Activated CD8-positive, alpha-beta memory T cell treated with anti-CD3 and anti-CD28 coated beads, Interleukin-2, amount 50 U/mL, for 24 hours (primary cell): Measurements from ENCODE around the gene MYL5.
"Not testable (repeated sequence)": the region's sequence is repeated elsewhere in the genome, so short reads cannot be mapped to it uniquely, and the experiment has no call there.

Source experiments
- DNase-seq: peaks from one replicate; pipeline ENCODE4 v3.0.0-alpha.2; 2020; ENCODE audit errors: extremely low read depth

MYL5 gene

DNA sequence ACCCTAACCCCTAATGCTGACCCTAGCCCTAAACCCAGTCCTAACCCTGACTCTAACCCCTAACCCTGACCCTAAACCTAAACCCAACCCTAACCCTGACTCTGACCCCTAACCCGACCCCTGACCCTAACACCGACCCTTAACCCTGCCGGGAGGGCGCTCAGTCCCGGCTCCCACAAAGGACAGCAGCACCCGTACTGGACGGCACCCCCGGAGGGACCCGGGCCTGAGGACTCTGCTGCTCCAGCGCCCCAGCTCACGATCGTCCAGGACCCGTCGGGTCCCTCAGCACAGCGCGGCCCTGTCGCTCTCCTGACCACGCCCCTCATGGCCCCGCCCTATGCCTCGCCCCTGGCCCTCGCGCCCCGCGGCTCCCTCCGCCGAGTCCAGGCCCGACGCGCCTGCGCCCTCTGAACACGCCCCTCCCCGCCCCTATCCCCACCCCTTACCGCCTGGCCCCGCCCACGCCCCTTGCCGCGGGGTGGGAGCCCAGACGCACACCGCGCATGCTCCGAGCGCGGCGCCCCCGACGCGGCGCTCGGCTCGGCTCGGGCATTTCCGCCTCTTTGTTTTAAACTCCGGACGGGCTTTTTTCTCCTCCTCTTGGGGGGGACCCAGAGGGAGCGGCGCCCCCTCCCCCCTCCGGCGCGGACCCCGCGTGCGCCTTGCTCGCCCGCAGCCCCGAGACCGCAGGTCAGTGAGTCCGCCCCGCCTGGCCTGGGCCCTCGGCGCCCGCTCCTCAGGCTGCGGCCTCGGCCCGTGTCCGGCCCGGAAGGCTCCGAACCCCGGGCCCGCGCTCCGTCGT lies 31.1 kb downstream of the MYL5 start, which contains the start of gene PCGF3:
Gene PCGF3 (plus strand): TSS at position 555 of the 805 bp plus-strand sequence. CDS start 27,849 bp downstream, outside the sequence.
- peak; percentile 90 for DNase-seq

DNA sequence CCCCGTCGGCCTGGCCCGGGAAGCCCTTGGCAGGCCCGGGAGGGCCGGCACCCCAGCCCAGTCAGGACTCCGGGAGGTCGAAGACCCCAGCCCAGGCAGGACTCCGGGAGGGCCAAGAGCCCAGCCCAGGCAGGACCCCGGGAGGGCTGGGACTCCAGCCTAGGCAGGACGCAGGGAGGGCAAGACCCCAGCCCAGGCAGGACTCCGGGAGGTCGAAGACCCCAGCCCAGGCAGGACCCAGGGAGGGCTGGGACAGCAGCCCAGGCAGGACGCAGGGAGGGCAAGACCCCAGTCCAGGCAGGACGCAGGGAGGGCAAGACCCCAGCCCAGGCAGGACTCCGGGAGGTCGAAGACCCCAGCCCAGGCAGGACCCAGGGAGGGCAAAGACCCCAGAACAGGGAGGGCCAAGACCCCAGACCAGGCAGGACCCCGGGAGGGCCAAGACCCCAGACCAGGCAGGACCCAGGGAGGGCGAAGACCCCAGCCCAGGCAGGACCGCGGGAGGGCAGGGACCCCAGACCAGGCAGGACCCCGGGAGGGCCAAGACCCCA lies 31.8 kb downstream of the MYL5 start:
- not testable (repeated sequence) for DNase-seq

DNA sequence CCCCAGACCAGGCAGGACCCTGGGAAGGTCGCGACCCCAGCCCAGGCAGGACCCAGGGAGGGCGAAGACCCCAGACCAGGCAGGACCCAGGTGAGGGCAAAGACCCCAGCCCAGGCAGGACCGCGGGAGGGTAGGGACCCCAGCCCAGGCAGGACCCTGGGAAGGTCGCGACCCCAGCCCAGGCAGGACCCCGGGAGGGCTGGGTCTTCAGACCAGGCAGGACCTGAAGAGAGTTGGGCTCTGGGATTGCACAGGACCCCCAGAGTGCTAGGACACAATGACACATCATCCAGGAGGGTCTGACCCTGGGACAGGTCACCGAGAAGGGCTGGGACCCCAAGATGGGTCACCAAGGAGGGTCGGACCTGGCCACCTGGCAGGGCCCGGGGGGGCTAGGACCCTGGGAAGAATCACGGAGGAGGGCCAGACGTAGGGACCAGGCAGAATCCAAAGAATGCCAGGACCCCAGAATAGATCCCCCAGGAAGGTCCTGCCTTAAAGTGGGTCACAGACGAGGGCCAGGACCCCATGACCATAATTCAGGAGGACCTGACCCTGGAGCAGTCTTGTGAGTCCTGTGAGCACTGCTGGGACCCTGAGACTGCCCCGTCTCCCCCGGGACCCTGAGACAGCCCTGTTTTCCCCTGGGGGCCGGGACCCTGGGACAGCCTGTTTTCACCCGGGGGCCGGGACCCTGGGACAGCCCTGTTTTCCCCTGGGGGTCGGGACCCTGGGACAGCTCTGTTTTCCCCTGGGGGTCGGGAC lies 32.7 kb downstream of the MYL5 start:
- DNase-seq = no peak

DNA sequence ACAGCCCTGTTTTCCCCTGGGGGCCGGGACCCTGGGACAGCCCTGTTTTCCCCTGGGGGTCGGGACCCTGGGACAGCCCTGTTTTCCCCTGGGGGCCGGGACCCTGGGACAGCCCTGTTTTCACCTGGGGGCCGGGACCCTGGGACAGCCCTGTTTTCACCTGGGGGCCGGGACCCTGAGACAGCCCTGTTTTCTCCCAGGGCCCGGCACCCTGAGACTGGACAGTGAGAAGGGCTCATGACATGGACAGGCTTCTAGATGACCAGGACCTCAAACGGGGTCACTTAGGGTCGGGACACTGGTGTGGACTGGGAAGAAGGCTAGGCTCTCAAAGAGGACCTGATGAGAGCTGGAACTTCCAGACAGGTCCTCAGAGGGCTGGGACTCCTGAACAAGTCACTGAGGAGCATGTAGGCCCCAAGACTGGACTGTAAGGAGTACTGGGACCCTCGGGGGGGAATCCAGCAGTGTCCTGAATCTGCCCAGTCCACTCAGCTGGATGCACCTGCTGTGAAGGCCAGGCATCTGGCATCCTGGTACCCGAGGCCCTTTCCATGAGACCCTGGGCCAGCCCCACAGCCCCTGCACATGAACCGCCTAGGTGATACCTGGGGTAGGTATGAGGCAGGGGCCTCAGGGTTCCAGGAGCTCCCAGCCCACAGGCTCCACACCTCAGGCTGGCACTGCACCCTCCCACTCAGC lies 33.7 kb downstream of the MYL5 start:
- DNase-seq = no peak

DNA sequence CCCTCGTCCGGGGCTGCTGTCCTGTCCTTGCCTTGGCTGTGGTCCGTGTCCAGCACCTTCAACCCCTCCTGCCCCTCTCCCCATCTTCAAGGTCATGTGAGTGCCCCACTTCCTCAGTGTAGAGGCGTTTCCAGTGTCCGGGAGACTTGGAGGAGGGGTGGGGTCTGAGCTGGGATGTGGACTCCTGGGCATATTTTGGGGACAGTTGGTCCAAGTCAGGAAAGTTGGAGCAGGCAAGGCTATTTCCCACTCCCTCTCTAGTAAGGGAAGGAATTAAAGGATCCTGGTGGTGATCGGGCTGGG lies 34.2 kb downstream of the MYL5 start:
- no peak for DNase-seq

DNA sequence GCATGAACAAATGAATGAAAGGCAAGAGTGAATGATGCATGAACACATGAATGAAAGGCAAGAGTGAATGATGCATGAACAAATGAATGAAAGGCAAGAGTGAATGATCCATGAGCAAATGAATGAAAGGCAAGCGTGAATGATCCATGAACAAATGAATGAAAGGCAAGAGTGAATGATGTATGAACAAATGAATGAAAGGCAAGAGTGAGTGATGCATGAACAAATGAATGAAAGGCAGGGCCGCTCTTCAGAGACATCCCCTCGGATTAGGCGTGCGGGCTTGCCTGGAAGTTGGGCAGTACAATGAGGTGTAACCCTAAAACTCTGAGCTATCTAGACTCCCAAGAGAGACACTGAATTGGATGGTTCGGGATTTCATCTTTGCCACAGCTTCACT lies 35.0 kb downstream of the MYL5 start:
- no peak for DNase-seq

DNA sequence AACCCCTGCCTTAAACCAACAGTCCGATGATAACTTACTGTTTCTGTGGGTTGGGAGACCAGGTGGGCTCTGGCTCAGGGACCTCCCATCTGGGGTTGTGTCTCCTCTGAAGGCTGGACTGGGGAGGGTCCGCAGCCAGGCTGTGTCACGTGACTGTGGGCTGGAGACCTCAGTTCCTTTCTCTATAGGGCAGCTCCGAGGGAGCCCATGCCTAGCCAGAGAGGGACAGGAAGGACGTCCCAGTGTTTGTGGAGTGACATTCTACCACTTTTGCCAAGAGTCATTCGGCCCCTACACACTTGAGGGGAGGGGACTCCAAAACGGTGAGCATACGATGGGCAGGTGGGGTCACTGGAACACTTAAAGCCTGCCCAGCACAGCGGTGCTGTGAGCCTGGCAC lies 35.8 kb downstream of the MYL5 start:
- DNase-seq = no peak

DNA sequence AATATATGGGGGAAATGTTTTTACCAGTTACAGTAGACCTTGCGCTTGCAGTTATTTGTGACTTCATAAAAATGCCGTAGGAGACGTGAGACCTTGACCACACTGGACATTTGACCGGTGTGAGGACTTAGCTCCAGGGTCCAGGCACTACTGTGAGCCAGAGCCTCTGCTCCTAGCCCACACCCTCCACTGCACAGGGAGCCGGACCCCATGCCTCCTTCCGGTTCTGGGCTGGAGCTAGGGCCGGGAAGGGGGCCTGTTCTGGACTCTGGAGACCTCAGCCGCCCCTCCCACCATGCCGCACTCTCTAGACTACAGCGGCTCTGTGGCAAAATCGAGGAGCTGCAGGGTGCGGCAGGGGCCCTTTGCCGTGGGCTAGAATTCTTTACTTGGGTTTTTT lies 36.6 kb downstream of the MYL5 start:
- DNase-seq = no peak

DNA sequence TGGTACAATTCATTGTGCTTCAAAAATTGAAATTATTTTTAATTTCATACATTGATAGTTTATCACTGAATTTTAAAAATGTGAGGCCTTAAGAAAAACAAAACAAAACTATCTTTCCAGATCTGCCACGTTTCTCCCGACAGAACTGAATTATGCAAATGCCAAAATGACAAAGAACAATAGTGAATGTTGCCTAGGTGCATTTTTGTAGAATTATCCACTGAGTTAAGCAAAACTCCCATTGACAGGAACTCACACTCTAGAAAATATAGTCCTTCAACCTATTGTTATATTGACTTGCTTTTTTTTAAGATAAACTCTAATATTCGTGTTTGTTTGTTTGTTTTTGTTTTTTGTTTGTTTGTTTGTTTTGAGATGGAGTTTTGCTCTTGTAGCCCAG lies 37.8 kb downstream of the MYL5 start:
- no peak for DNase-seq

DNA sequence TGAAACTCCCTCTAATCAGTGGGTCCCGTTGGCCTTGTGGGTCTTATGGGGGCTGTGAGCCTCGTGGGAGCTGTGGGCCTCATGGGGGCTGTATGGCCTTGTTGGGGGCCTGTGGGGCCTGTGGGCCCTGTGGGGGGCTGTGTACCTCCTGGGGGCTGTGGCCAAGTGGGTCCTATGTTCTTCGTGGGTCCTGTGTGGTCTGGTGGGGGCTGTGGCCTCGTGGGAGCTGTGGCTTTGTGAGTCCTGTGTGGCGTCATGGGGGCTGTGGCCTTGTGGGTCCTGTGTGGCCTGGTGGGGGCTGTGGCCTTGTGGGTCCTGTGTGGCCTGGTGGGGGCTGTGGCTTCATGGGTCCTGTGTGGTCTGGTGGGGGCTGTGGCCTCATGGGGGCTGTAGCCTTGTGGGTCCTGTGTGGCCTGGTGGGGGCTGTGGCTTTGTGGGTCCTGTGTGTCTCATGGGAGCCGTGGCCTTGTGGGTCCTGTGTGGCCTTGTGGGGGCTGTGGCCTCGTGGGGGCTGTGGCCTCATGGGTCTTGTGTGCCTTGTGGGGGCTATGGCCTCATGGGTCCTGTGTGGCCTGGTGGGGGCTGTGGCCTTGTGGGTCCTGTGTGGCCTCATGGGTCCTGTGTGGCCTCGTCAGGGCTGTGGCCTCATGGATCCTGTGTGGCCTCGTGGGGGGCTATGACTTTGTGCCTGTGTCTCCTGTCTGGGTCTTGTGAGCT lies 38.7 kb downstream of the MYL5 start:
- no peak for DNase-seq

DNA sequence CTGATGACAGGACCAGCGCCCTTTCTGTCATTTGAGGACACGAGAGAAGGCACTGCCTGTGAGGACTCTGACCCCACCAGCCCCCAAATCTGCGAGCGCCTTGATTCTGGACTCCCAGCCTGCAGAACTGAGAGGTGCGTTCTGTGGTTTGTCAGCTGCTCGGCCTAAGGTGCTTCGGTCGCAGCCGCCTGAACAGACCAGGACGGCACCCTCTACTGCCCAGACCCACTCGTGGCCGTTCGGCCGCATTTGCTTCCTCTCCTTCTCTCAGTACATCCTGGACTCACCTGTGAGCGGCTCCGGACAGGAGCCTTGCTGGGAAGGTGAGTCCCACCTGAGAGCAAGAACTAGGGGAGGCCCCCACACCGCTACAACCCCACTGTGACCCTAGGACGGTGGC lies 39.7 kb downstream of the MYL5 start:
- no peak for DNase-seq

DNA sequence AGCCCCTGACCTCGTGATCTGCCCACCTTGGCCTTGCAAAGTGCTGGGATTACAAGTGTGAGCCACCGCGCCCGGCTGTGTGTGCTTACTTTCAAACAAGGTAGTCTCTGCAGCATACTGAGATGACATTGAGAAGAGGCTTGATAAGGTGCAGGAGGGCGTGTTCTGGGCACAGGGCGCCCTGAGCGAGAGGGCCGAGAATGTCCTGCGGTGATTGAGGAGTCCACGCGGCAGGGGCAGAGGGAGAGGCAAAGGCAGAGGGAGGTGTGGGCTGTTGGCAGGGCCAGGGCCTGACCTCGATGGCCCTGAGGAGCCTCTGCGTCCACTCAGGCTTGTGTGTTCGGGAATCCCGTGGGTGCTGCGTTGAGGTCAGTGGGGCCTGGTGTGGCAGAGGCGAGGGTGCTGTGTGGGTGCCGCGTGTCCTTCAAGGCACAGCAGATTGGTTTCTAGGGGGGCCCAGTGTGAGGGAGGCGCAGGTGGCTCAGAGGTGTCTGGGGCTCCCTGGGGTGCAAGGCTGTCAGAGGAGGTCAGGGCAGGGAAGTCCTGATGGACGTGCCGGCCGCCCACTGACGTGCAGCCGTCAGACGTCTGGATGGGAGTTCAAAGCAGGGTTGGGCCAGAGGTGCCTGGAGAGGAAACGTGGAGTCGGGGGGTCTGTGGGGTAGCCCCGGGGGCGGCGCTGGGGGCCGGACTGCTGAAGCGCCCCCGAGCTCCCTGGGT lies 43.4 kb downstream of the MYL5 start:
- DNase-seq = no peak

DNA sequence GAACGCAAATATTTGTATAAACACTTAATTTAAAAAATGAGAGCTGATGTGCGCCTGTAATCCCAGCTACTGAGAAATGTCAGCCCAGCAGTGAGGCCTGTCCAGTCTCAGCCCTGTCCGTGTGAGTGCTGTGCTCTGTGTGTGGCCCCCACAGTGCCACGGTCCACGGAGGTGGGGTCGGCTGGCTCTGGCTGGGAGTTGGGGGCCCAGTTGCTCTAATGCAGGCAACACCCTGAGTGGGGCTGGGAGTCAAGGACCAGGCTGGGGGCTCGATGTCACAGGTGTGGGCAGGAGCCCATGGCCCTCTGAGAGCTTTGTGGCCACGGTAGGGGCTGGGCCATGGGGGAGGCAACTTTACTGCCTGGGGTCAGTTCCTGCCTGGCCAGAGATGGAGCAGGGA lies 44.1 kb downstream of the MYL5 start:
- no peak for DNase-seq

DNA sequence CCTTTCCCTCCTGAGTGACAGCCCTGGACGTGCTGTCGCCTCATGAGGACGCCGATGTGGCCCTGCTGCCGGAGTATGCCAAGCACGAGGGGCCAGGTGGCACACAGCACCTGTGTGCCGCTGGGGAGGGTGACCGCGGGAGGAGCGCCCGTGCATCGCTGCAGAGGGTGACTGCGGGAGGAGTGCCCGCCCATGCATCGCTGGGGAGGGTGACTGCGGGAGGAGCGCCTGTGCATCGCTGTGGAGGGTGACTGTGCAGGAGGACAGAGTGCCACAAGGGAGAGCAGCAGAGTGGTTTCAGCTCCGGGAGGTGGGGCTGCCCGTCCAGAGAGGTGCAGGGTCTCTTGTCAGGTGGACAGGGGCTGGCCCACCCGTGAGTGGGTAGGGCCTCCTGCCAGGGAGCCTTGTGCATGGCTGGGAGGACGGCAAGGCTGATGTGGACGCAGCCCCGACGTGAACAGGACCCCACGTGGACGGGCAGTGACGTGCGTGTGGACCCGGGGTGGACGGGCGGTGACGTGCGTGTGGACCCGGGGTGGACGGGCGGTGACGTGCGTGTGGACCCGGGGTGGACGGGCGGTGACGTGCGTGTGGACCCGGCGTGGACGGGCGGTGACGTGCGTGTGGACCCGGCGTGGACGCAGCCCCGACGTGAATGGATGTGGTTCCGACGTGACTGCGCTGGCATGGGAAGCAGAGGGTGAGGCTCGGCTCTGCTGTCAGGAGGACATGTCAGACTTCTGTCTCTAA lies 45.9 kb downstream of the MYL5 start:
- no peak for DNase-seq

DNA sequence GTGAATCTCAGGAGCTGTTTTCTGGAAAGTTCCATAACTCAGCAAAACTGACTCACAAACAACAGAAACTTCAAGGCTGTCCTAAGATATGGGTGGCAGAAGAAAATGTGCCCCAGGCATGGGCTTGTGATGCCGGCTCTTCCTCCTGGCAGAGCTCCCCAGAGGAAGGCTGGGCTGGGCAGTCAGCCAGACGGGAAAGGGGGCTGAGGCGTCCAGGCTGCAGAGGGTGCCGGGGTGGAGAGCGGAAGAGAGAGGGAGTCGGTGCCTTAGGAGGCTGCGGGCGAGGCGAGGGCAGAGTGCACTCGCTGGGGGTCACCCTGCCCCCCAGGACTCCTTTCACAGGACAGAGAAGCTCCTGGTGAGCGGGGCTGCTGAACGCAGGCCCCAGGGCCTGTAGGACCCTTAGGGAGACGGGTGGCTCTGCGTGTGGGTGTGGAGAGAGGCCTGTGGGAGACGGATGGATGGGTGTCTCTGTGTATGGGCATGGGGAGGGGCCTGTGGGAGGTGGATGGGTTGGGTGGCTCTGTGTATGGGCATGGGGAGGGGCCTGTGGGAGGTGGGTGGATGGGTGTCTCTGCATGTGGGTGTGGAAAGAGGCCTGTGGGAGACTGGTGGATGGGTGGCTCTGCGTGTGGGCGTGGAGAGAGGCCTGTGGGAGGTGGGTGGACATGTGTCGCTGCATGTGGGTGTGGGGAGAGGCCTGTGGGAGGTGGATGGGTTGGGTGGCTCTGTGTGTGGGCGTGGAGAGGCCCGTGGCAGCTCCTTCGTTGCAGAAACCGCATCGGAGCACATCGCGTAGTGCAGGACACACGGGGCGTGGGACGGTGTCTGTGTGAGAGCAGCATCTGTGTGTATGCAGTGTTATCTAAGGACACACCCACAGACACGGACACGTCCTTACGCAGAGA lies 47.2 kb downstream of the MYL5 start:
- no peak for DNase-seq

DNA sequence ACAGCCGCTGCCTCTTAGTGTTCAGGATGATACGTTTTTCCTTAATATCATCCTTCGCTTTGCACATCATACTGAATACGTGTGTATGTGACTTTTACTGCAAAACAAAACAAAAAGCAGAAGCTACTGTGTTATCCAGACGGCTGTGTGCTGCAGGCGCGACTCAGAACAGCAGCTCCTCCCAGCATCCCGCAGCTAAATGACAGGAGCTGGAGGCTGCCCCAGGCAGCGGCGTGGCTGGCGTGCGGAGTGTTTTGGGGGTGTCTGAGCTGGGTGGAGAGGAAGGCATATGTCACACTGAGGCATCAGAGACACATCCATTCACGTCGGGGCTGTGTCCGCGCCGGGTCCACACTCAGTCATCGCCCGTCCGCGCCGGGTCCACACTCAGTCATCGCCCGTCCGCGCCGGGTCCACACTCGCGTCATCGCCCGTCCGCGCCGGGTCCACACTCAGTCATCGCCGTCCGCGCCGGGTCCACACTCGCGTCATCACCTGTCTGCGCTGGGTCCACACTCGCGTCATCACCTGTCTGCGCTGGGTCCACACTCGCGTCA lies 47.9 kb downstream of the MYL5 start:
- DNase-seq = no peak

DNA sequence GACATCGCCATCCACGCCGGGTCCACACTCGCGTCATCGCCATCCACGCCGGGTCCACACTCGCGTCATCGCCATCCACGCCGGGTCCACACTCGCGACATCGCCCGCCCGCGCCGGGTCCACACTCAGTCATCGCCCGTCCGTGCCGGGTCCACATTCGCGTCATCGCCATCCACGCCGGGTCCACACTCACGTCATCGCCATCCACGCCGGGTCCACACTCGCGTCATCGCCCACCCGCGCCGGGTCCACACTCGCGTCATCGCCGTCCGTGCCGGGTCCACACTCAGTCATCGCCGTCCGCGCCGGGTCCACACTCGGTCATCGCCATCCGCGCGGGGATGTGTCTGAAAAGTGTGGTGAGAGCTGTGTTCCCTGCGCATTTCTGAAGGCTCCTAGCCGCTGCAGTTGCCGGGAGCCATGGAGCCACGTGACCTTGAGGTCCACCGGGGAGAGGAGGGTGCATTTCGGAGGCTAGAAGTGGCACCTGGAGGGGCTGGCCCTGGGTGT lies 48.6 kb downstream of the MYL5 start:
- DNase-seq = no peak

DNA sequence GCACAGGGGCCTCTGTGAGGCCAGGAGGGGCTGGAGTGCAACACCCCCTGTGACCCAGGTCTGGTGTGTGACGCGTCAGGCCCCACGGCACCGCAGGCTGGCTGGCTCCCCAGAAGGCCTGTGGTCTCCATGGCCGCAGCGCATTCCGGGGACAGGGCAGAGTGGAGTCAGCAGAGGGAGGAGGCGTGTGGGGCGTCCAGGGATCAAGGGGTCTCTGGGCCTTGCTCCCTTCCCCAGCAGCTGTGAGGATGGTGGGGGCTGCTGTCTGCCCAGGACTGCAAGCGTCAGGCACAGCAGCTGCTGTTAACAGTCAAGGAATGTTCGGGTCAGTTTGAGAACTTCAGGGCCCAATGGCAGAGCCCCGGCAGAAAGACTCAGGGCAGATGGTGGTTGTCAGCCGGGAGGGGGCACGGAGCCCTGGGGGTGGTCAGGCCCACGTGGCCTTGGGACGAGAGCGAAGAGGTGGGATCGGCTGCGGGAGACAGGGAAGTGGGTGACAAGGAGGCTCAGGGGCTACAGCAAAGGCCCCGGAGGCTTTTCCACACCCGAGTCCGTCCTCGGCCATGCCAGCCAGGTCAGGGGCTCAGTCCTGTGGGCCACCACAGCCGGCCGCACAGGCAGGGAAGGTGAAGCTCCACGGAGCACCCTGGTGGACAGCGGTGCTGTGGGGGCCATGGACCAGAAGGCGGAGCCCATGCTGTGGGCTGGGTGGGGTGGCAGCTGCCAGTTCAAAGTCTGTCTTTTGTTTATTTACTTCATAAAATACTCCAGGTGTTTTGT lies 49.6 kb downstream of the MYL5 start:
- DNase-seq = no peak
